ENCODE results near the gene DAZAP2.

The DAZAP2 gene

GRCh38 chr12:51238510-51239334 is at the start of gene DAZAP2:
Gene DAZAP2 (plus strand): TSS chr12:51238826. CDS start chr12:51238908, 82 bp downstream.
- peak; percentile 60 for DNase-seq (ENCODE audit: low read depth)

GRCh38 chr12:51189790-51190355 is 48.8 kb upstream of the DAZAP2 start:
- no peak for DNase-seq (ENCODE audit: low read depth)

GRCh38 chr12:51190820-51191219 is 47.8 kb upstream of the DAZAP2 start:
- no peak for DNase-seq (ENCODE audit: low read depth)

- DNase-seq (ENCODE audit: low read depth), result no peak
These were observed 46.9 kb upstream of the DAZAP2 start for GRCh38 chr12:51191516-51192283.

- no peak for DNase-seq (ENCODE audit: low read depth)
These were observed 46.3 kb upstream of the DAZAP2 start for GRCh38 chr12:51192284-51192671.

GRCh38 chr12:51195841-51196240 is 42.8 kb upstream of the DAZAP2 start:
- DNase-seq (ENCODE audit: low read depth), result no peak

- DNase-seq (ENCODE audit: low read depth), result no peak
These were observed 42.1 kb upstream of the DAZAP2 start for GRCh38 chr12:51196547-51196946.

- no peak for DNase-seq (ENCODE audit: low read depth)
These were observed 40.7 kb upstream of the DAZAP2 start for GRCh38 chr12:51197736-51198567.

GRCh38 chr12:51198568-51199365 is 39.9 kb upstream of the DAZAP2 start:
- no peak for DNase-seq (ENCODE audit: low read depth)

GRCh38 chr12:51199366-51199945 is 39.2 kb upstream of the DAZAP2 start:
- DNase-seq (ENCODE audit: low read depth), result no peak

- DNase-seq (ENCODE audit: low read depth), result no peak
These were observed 38.5 kb upstream of the DAZAP2 start for GRCh38 chr12:51200156-51200555.

- no peak for DNase-seq (ENCODE audit: low read depth)
These were observed 37.8 kb upstream of the DAZAP2 start for GRCh38 chr12:51200806-51201205.

- no peak for DNase-seq (ENCODE audit: low read depth)
These were observed 35.9 kb upstream of the DAZAP2 start for GRCh38 chr12:51202718-51203117.

- no peak for DNase-seq (ENCODE audit: low read depth)
These were observed 33.3 kb upstream of the DAZAP2 start for GRCh38 chr12:51205350-51205749.

GRCh38 chr12:51208016-51208660 is 30.5 kb upstream of the DAZAP2 start:
- no peak for DNase-seq (ENCODE audit: low read depth)

- DNase-seq (ENCODE audit: low read depth), result no peak
These were observed 29.4 kb upstream of the DAZAP2 start for GRCh38 chr12:51209259-51209658.

GRCh38 chr12:51210690-51211395 is 27.8 kb upstream of the DAZAP2 start:
- no peak for DNase-seq (ENCODE audit: low read depth)

GRCh38 chr12:51214895-51215294 is 23.7 kb upstream of the DAZAP2 start:
- no peak for DNase-seq (ENCODE audit: low read depth)

- DNase-seq (ENCODE audit: low read depth), result no peak
These were observed 22.0 kb upstream of the DAZAP2 start for GRCh38 chr12:51216642-51217041.
